Colonic mucosa (tissue), 4 donors: Measurements from ENCODE around the gene OR2Y1. TPM values are rescaled to one million over a fixed set of nuclear protein-coding genes. Genes with fewer than 3 reads are reported as not detected.

Source experiments
- DNase-seq: peaks from one replicate; pipeline ENCODE4 v3.0.0-alpha.2; 2020
- H3K27ac ChIP-seq: fragments of 200-600 bp; one replicate; pipeline ENCODE4 v1.8.0; 2021
- H3K27me3 ChIP-seq: fragments of 200-600 bp; one replicate; pipeline ENCODE4 v1.8.0; 2021
- H3K36me3 ChIP-seq: fragments of 200-600 bp; one replicate; pipeline ENCODE4 v1.8.0; 2021
- H3K4me1 ChIP-seq: fragments of 200-600 bp; one replicate; pipeline ENCODE4 v1.8.0; 2021; ENCODE audit warnings: mild to moderate bottlenecking
- H3K4me3 ChIP-seq: fragments of 200-600 bp; one replicate; pipeline ENCODE4 v1.8.0; 2021
- H3K9ac ChIP-seq, 2 donors: one replicate each; pipeline ENCODE4 v1.7.0; 2013; ENCODE audit warnings: control low read depth in 2 of 2, low read depth in 2 of 2, low read length in 2 of 2
- H3K9me3 ChIP-seq: fragments of 200-600 bp; one replicate; pipeline ENCODE4 v1.8.0; 2021
- intact Hi-C: fragments of 100-400 bp; cut with DNase I; formaldehyde crosslinking; loops from one replicate; pipeline ENCODE4 v1.14.1; 2022
- total RNA-seq, 2 donors: library from RNA; stranded (reverse); fragmentation: NEBNext Ultra II Directional in 1 of 2; extraction: Animal tissue kit (Norgen Biotek cat#: 25700) in 1 of 2; gene quantifications; one replicate each; pipeline ENCODE4 v1.2.1, GENCODE V29; 2021
- TF ChIP-seq, protein P1 (sequence below): fragments of 200-600 bp; IDR thresholded peaks from one replicate; pipeline ENCODE4 v1.8.0; 2022; ENCODE audit warnings: antibody characterized with exemption, mild to moderate bottlenecking
- donor health status: healthy.
- donor health status: DM: no; HTN: no; CAD: no.
- donor health status: DM: no; HTN: no; CAD: no.

OR2Y1 gene
- total RNA-seq, 2 donors from 2014 or later: not detected

- TF ChIP-seq, protein P1, sequence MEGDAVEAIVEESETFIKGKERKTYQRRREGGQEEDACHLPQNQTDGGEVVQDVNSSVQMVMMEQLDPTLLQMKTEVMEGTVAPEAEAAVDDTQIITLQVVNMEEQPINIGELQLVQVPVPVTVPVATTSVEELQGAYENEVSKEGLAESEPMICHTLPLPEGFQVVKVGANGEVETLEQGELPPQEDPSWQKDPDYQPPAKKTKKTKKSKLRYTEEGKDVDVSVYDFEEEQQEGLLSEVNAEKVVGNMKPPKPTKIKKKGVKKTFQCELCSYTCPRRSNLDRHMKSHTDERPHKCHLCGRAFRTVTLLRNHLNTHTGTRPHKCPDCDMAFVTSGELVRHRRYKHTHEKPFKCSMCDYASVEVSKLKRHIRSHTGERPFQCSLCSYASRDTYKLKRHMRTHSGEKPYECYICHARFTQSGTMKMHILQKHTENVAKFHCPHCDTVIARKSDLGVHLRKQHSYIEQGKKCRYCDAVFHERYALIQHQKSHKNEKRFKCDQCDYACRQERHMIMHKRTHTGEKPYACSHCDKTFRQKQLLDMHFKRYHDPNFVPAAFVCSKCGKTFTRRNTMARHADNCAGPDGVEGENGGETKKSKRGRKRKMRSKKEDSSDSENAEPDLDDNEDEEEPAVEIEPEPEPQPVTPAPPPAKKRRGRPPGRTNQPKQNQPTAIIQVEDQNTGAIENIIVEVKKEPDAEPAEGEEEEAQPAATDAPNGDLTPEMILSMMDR: no peak
- H3K4me3 ChIP-seq: no peak overlapping the region
- intact Hi-C loops: no loop called here
- no peak overlapping the region for H3K27ac ChIP-seq
- no peaks in the 10 kb centered on the region for H3K9me3 ChIP-seq
- H3K4me1 ChIP-seq: no peaks in the 10 kb centered on the region
- H3K36me3 ChIP-seq: no peaks in the 10 kb centered on the region
- H3K9ac ChIP-seq: no peak overlapping the region
- no peak for DNase-seq
- H3K27me3 ChIP-seq: no peaks in the 10 kb centered on the region
These were observed 40.8 kb downstream of the OR2Y1 start for GRCh38 chr5:180699042-180699441.

- no peak overlapping the region for H3K9ac ChIP-seq
- H3K36me3 ChIP-seq: no peaks in the 10 kb centered on the region
- no peak overlapping the region for H3K4me3 ChIP-seq
- H3K9me3 ChIP-seq: no peaks in the 10 kb centered on the region
- no peak for DNase-seq
- H3K27ac ChIP-seq: no peak overlapping the region
- TF ChIP-seq, protein P1: no peak
- H3K4me1 ChIP-seq: no peaks in the 10 kb centered on the region
- intact Hi-C loops: no loop called here
- H3K27me3 ChIP-seq: no peaks in the 10 kb centered on the region
These were observed 43.7 kb downstream of the OR2Y1 start for GRCh38 chr5:180696116-180696515.

- no peak overlapping the region for H3K27ac ChIP-seq
- no peaks in the 10 kb centered on the region for H3K27me3 ChIP-seq
- no peaks in the 10 kb centered on the region for H3K9me3 ChIP-seq
- intact Hi-C loops: no loop called here
- no peak for DNase-seq
- H3K36me3 ChIP-seq: no peaks in the 10 kb centered on the region
- no peaks in the 10 kb centered on the region for H3K4me1 ChIP-seq
- TF ChIP-seq, protein P1: no peak
- no peak overlapping the region for H3K4me3 ChIP-seq
- H3K9ac ChIP-seq: no peak overlapping the region
These were observed 47.4 kb downstream of the OR2Y1 start for GRCh38 chr5:180692429-180692828.

- intact Hi-C loops: no loop called here
- H3K27me3 ChIP-seq: no peaks in the 10 kb centered on the region
- no peaks in the 10 kb centered on the region for H3K9me3 ChIP-seq
- H3K36me3 ChIP-seq: no peaks in the 10 kb centered on the region
- no peak overlapping the region for H3K27ac ChIP-seq
- no peaks in the 10 kb centered on the region for H3K4me1 ChIP-seq
- H3K4me3 ChIP-seq: no peak overlapping the region
- no peak overlapping the region for H3K9ac ChIP-seq
- DNase-seq: no peak
- TF ChIP-seq, protein P1: no peak
These were observed 48.8 kb downstream of the OR2Y1 start for GRCh38 chr5:180691046-180691445.

GRCh38 chr5:180690562-180690961 lies 49.3 kb downstream of the OR2Y1 start:
- TF ChIP-seq, protein P1: no peak
- Histone ChIP-seq H3K4me3 (no peak overlapping the region), H3K4me1 (no peaks in the 10 kb centered on the region), H3K9me3 (no peaks in the 10 kb centered on the region), H3K9ac (no peak overlapping the region), H3K36me3 (no peaks in the 10 kb centered on the region), H3K27me3 (no peaks in the 10 kb centered on the region), H3K27ac (no peak overlapping the region)
- intact Hi-C loops: no loop called here
- no peak for DNase-seq

GRCh38 chr5:180689775-180690174 lies 50.1 kb downstream of the OR2Y1 start:
- DNase-seq: no peak
- H3K9ac ChIP-seq: no peak overlapping the region
- H3K36me3 ChIP-seq: no peaks in the 10 kb centered on the region
- no peaks in the 10 kb centered on the region for H3K27me3 ChIP-seq
- no peaks in the 10 kb centered on the region for H3K4me1 ChIP-seq
- H3K4me3 ChIP-seq: no peak overlapping the region
- intact Hi-C loops: no loop called here
- H3K9me3 ChIP-seq: no peaks in the 10 kb centered on the region
- no peak overlapping the region for H3K27ac ChIP-seq
- TF ChIP-seq, protein P1: no peak
